Measurements from ENCODE around the gene ZNF581.
A peak's percentile ranks its signal among the peaks of the same experiment; 100 is the strongest.

The ZNF581 gene

DNA sequence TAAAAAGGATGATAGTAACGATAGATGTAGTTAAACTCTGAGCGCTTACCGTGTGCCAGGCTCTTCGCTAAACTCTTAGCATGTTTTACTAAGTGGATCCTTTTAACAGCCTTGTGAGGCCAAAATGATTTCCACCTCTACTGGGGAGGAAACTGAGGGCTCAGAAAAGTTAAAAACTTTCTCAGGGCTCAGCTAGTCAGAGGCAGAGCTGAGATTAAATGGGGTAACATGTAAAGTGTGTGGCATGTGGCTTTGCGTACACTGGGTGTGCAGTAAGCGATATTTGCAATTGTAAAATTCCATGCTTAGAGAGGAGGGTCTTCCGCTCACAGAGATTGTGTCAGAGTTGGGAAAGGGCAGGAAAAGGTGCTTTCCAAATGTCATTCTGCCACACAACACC lies 13.1 kb downstream of the ZNF581 start:
- Histone ChIP-seq H3K9ac (ENCODE audit: low read length) (peak overlapping the region; percentile 94), H3K27me3 (ENCODE audit: low read depth, low read length) (no peaks in the 10 kb centered on the region), H3K4me2 (ENCODE audit: low read length) (peak overlapping the region; percentile 98), H3K36me3 (replicated peaks; ENCODE audit: low read depth, low read length) (peaks cover 55% of the 10 kb centered on the region), H3K79me2 (ENCODE audit: low read length) (peaks cover 63% of the 10 kb centered on the region), H2AFZ (ENCODE audit: low read depth, low read length) (no peak overlapping the region), H3K27ac (ENCODE audit: low read length) (peak overlapping the region; percentile 90), H3K9me3 (ENCODE audit: insufficient read depth, low read length) (no peaks in the 10 kb centered on the region), H4K20me1 (ENCODE audit: insufficient read depth, low read length) (peaks cover 52% of the 10 kb centered on the region), H3K4me3 (ENCODE audit: low read length) (peak overlapping the region; percentile 88), H3K4me1 (ENCODE audit: low read length) (peaks cover 32% of the 10 kb centered on the region)
- no peak for TF ChIP-seq EZH2phosphoT487 (IDR thresholded peaks at IDR 0.05; ENCODE audit: low read depth)
- TF ChIP-seq, protein P1, sequence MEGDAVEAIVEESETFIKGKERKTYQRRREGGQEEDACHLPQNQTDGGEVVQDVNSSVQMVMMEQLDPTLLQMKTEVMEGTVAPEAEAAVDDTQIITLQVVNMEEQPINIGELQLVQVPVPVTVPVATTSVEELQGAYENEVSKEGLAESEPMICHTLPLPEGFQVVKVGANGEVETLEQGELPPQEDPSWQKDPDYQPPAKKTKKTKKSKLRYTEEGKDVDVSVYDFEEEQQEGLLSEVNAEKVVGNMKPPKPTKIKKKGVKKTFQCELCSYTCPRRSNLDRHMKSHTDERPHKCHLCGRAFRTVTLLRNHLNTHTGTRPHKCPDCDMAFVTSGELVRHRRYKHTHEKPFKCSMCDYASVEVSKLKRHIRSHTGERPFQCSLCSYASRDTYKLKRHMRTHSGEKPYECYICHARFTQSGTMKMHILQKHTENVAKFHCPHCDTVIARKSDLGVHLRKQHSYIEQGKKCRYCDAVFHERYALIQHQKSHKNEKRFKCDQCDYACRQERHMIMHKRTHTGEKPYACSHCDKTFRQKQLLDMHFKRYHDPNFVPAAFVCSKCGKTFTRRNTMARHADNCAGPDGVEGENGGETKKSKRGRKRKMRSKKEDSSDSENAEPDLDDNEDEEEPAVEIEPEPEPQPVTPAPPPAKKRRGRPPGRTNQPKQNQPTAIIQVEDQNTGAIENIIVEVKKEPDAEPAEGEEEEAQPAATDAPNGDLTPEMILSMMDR (IDR thresholded peaks at IDR 0.05; ENCODE audit: low read depth, low read length) = no peak

DNA sequence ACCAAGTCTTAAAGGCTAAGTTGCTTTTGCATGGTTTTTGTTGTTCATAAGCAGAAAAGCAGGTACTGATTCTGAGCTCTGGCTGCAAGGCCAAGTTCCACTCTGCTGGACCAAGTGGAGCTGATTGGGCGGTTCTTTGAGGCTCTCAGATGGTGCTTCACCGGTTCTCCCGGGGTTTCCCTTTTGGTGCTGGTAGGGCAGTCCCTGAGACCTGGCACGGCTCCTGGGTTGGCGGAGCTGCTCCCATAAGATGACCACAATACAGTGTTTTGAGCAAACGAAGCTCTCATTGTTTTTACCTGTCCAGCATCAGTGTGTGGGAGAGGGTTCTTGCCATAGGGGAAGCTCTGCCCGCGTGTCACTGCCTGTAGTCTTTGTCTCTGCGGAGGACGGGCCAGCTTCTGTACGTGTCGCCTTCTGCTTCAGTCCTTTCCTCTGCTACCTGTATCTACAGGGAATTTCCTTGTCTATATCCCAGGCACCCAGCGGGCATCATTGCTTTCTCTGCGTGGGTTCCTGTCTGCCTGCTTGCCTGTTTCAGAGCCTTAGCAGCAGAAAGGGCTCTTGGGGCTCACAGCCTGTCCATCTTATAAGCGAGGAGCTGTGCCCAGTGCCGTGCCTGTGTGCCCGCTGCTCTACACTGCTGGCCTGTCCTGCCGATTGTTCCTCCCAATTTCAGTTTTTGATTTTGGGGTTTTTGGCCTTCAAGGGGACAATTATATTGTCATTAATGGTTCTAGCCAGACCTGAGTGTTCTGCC lies 13.7 kb downstream of the ZNF581 start:
- no peak overlapping the region for H2AFZ ChIP-seq (ENCODE audit: low read depth, low read length)
- peak overlapping the region; percentile 98 for H3K4me2 ChIP-seq (ENCODE audit: low read length)
- H3K9me3 ChIP-seq (ENCODE audit: insufficient read depth, low read length) = no peaks in the 10 kb centered on the region
- peaks cover 69% of the 10 kb centered on the region for H3K79me2 ChIP-seq (ENCODE audit: low read length)
- peak overlapping the region; percentile 88 for H3K4me3 ChIP-seq (ENCODE audit: low read length)
- TF ChIP-seq, protein P1 (IDR thresholded peaks at IDR 0.05; ENCODE audit: low read depth, low read length) = no peak
- no peak for TF ChIP-seq EZH2phosphoT487 (IDR thresholded peaks at IDR 0.05; ENCODE audit: low read depth)
- peaks cover 32% of the 10 kb centered on the region for H3K4me1 ChIP-seq (ENCODE audit: low read length)
- H3K27me3 ChIP-seq (ENCODE audit: low read depth, low read length) = no peaks in the 10 kb centered on the region
- H3K27ac ChIP-seq (ENCODE audit: low read length) = peak overlapping the region; percentile 90
- peaks cover 61% of the 10 kb centered on the region for H3K36me3 ChIP-seq (replicated peaks; ENCODE audit: low read depth, low read length)
- H4K20me1 ChIP-seq (ENCODE audit: insufficient read depth, low read length) = peaks cover 57% of the 10 kb centered on the region
- H3K9ac ChIP-seq (ENCODE audit: low read length) = peak overlapping the region; percentile 94

DNA sequence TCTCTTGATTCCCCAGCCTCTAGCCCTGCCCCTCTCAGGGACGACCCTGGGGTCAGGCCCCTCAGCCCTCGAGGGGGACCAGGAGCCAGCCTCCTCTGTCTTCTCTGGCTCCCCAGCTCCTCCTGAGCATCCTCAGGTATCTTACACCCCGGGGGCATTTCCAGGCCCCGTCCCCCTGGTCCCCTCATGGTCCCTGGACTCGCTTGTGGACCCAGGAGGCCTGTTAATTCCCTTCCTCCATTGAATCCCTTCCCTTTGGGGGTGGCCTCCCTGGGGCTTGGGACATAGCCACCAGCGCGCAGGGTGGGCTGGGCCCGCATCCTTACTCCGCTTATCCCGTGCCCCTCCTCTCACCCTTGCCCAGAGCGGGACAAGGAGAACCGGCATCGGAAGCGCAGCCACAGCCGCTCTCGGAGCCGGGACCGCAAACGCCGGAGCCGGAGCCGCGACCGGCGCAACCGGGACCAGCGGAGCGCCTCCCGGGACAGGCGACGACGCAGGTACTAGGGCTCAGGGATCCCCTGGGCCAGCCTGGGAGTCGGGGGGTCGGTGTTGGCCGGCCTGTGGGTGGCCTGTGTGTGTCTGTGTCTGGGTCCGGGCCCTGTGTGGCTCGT lies 15.5 kb downstream of the ZNF581 start:
- H4K20me1 ChIP-seq (ENCODE audit: insufficient read depth, low read length) = peaks cover 66% of the 10 kb centered on the region
- no peaks in the 10 kb centered on the region for H3K9me3 ChIP-seq (ENCODE audit: insufficient read depth, low read length)
- no peak overlapping the region for H2AFZ ChIP-seq (ENCODE audit: low read depth, low read length)
- TF ChIP-seq, protein P1 (IDR thresholded peaks at IDR 0.05; ENCODE audit: low read depth, low read length) = no peak
- no peak for TF ChIP-seq EZH2phosphoT487 (IDR thresholded peaks at IDR 0.05; ENCODE audit: low read depth)
- H3K4me2 ChIP-seq (ENCODE audit: low read length) = peak overlapping the region; percentile 98
- H3K4me1 ChIP-seq (ENCODE audit: low read length) = peaks cover 29% of the 10 kb centered on the region
- H3K79me2 ChIP-seq (ENCODE audit: low read length) = peaks cover 86% of the 10 kb centered on the region
- no peaks in the 10 kb centered on the region for H3K27me3 ChIP-seq (ENCODE audit: low read depth, low read length)
- peak overlapping the region; percentile 88; the same call in 1 of the 2 replicates for H3K4me3 ChIP-seq (ENCODE audit: low read length)
- H3K36me3 ChIP-seq (replicated peaks; ENCODE audit: low read depth, low read length) = peaks cover 78% of the 10 kb centered on the region
- H3K9ac ChIP-seq (ENCODE audit: low read length) = peak overlapping the region; percentile 94; the same call in 1 of the 2 replicates
- peak overlapping the region; percentile 90 for H3K27ac ChIP-seq (ENCODE audit: low read length)

DNA sequence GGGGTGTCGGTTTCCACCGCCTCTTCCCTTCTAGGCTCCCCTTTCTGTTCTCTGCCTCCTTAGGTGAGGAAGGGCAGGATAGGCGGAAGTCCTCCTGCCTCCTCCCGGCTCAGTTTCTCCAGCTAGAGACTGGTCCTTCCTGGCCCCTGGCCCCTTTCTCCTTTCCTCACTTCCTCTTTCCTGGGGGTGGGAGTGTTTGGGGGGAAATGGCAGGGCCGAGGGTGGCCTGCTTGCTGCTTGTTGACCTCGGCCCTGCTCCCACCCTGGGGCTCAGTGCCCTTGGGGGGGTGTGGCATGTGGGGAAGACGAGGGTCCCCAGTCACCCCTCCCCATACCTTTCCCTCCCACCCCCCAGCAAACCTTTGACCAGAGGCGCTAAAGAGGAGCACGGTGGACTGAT lies 16.4 kb downstream of the ZNF581 start:
- no peak for TF ChIP-seq EZH2phosphoT487 (IDR thresholded peaks at IDR 0.05; ENCODE audit: low read depth)
- TF ChIP-seq, protein P1 (IDR thresholded peaks at IDR 0.05; ENCODE audit: low read depth, low read length) = no peak
- Histone ChIP-seq H3K27me3 (ENCODE audit: low read depth, low read length) (no peaks in the 10 kb centered on the region), H3K9me3 (ENCODE audit: insufficient read depth, low read length) (no peaks in the 10 kb centered on the region), H3K4me3 (ENCODE audit: low read length) (no peak overlapping the region), H3K4me1 (ENCODE audit: low read length) (peaks cover 29% of the 10 kb centered on the region), H3K4me2 (ENCODE audit: low read length) (peak overlapping the region; percentile 98; the same call in 1 of the 2 replicates), H3K9ac (ENCODE audit: low read length) (peak overlapping the region; percentile 9; the same call in 1 of the 2 replicates), H4K20me1 (ENCODE audit: insufficient read depth, low read length) (peaks cover 73% of the 10 kb centered on the region), H3K27ac (ENCODE audit: low read length) (peak overlapping the region; percentile 29), H3K36me3 (replicated peaks; ENCODE audit: low read depth, low read length) (peaks cover 84% of the 10 kb centered on the region), H3K79me2 (ENCODE audit: low read length) (peaks cover 95% of the 10 kb centered on the region), H2AFZ (ENCODE audit: low read depth, low read length) (no peak overlapping the region)

All from OCI-LY3 (cell line).